PC-9 (cell line): ENCODE data around the gene MPND.

Experiments
- CTCF ChIP-seq: fragments of 200-600 bp; sonication (generic); conservative IDR thresholded peaks from 2 replicates; pipeline ENCODE4 v1.6.1; 2017; ENCODE audit warnings: mixed run types, antibody characterized with exemption, mild to moderate bottlenecking, moderate library complexity
- EZH2 ChIP-seq: fragments of 200-600 bp; sonication (generic); IDR thresholded peaks from 2 replicates; pipeline ENCODE4 v1.8.0; 2017; ENCODE audit warnings: antibody characterized with exemption, low read depth

- TF ChIP-seq CTCF, result no peak
- no peak for TF ChIP-seq EZH2
Measured at GRCh38 chr19:4294389-4294788, 49.0 kb upstream of the MPND start.
